CD14-positive monocyte (primary cell): ENCODE results near the gene POU6F2. TPM values are rescaled to one million over a fixed set of nuclear protein-coding genes. Genes with fewer than 3 reads are reported as not detected.

ENCODE experiments used
- DNase-seq, 3 donors: peaks; one replicate each; pipeline ENCODE4 v3.0.0-alpha.2; 2011 to 2022
- H2AFZ ChIP-seq: 2 replicates; pipeline ENCODE4 v1.6.0; 2012; ENCODE audit warnings: mild to moderate bottlenecking, low read depth, low read length, inconsistent platforms; ENCODE audit not compliant: insufficient read depth, poor library complexity, severe bottlenecking
- H3K27ac ChIP-seq, 2 donors: 1 replicate in 1 of 2; 2 replicates in 1 of 2; pipeline ENCODE4 v1.5.1; 2012 to 2013; ENCODE audit warnings: low read length in 2 of 2, control low read depth in 1 of 2, inconsistent platforms in 1 of 2, low read depth in 1 of 2, mild to moderate bottlenecking in 1 of 2
- H3K27me3 ChIP-seq, 2 donors: one replicate each; pipeline versions ENCODE4 v1.6.0 to v1.6.1; 2011 to 2013; ENCODE audit warnings: low read length in 2 of 2; ENCODE audit not compliant: control insufficient read depth in 2 of 2, insufficient read depth in 2 of 2
- H3K36me3 ChIP-seq, 2 donors: replicated peaks in 1 of 2; 1 replicate in 1 of 2; 2 replicates in 1 of 2; pipeline versions ENCODE4 v1.5.1 to v1.6.1; 2012 to 2013; ENCODE audit warnings: low read length in 2 of 2, control low read depth in 1 of 2, inconsistent platforms in 1 of 2, mild to moderate bottlenecking in 1 of 2; ENCODE audit not compliant: insufficient read depth in 2 of 2, control insufficient read depth in 1 of 2
- H3K4me1 ChIP-seq, 2 donors: 1 replicate in 1 of 2; 2 replicates in 1 of 2; pipeline versions ENCODE4 v1.5.1 to v1.6.1; 2012 to 2013; ENCODE audit warnings: low read length in 2 of 2, control low read depth in 1 of 2, inconsistent platforms in 1 of 2, mild to moderate bottlenecking in 1 of 2, moderate library complexity in 1 of 2; ENCODE audit not compliant: insufficient read depth in 2 of 2, control insufficient read depth in 1 of 2
- H3K4me2 ChIP-seq: replicated peaks from 2 replicates; pipeline ENCODE3; 2012; ENCODE audit warnings: low read length, moderate library complexity, mild to moderate bottlenecking; ENCODE audit not compliant: poor library complexity, severe bottlenecking; ENCODE audit errors: extremely low read depth
- H3K4me3 ChIP-seq, 3 experiments: fragments of 200-600 bp in 1 of 3; sonication (generic) in 1 of 3; replicated peaks in 1 of 3; 1 replicate in 2 of 3; 2 replicates in 1 of 3; pipeline ENCODE4 v1.5.1; 2011 to 2013; ENCODE audit warnings: low read length in 3 of 3, mild to moderate bottlenecking in 3 of 3, control low read depth in 2 of 3, low read depth in 2 of 3, inconsistent platforms in 1 of 3, moderate library complexity in 1 of 3
- H3K79me2 ChIP-seq: 2 replicates; pipeline ENCODE4 v1.6.0; 2012; ENCODE audit warnings: mild to moderate bottlenecking, control low read depth, inconsistent platforms, low read length, moderate library complexity; ENCODE audit not compliant: insufficient read depth
- H3K9ac ChIP-seq: 2 replicates; pipeline ENCODE4 v1.6.0; 2017; ENCODE audit warnings: low read length, mild to moderate bottlenecking; ENCODE audit not compliant: insufficient read depth, poor library complexity, severe bottlenecking
- H3K9me3 ChIP-seq, 2 donors: replicated peaks in 1 of 2; 1 replicate in 1 of 2; 2 replicates in 1 of 2; pipeline versions ENCODE4 v1.5.1 to v1.6.1; 2012 to 2013; ENCODE audit warnings: low read length in 2 of 2, control low read depth in 1 of 2; ENCODE audit not compliant: control insufficient read depth in 1 of 2, insufficient read depth in 1 of 2
- H4K20me1 ChIP-seq: 2 replicates; pipeline ENCODE4 v1.6.0; 2012; ENCODE audit warnings: mild to moderate bottlenecking, low read length, control low read depth, moderate library complexity; ENCODE audit not compliant: insufficient read depth
- H3K27ac Mint-ChIP-seq, 7 donors: one replicate each; pipeline ENCODE4 v1.8.0; 2020; ENCODE audit warnings: mild to moderate bottlenecking in 7 of 7, mixed read lengths in 7 of 7, moderate library complexity in 6 of 7, inconsistent platforms in 2 of 7
- H3K27me3 Mint-ChIP-seq, 3 donors: one replicate each; pipeline ENCODE4 v1.8.0; 2021 to 2022; ENCODE audit warnings: low read depth in 3 of 3, mild to moderate bottlenecking in 3 of 3, mixed read lengths in 3 of 3, moderate library complexity in 3 of 3, inconsistent platforms in 1 of 3
- H3K36me3 Mint-ChIP-seq, 2 donors: one replicate each; pipeline ENCODE4 v1.8.0; 2020; ENCODE audit warnings: mixed read lengths in 2 of 2, inconsistent platforms in 1 of 2, mild to moderate bottlenecking in 1 of 2
- H3K4me1 Mint-ChIP-seq: one replicate; pipeline ENCODE4 v1.8.0; 2020; ENCODE audit warnings: mild to moderate bottlenecking, mixed read lengths
- H3K4me3 Mint-ChIP-seq, 2 donors: one replicate each; pipeline ENCODE4 v1.8.0; 2020; ENCODE audit warnings: mild to moderate bottlenecking in 2 of 2, mixed read lengths in 2 of 2, moderate library complexity in 1 of 2
- H3K9me3 Mint-ChIP-seq, 7 donors: one replicate each; pipeline ENCODE4 v1.8.0; 2020 to 2022; ENCODE audit warnings: mixed read lengths in 7 of 7, mild to moderate bottlenecking in 6 of 7, moderate library complexity in 6 of 7, inconsistent platforms in 2 of 7
- CTCF ChIP-seq: fragments of 200-600 bp; IDR thresholded peaks from one replicate; pipeline ENCODE4 v1.8.0; 2022; ENCODE audit warnings: antibody characterized with exemption, mild to moderate bottlenecking
- WGBS: methylation state at CpG from one replicate; pipeline ENCODE4 v1.1.5; 2013; ENCODE audit warnings: missing lambda C conversion rate; ENCODE audit not compliant: insufficient coverage; 5-methylcytosine and 5-hydroxymethylcytosine counted together
- intact Hi-C, 2 donors: fragments of 100-400 bp; cut with micrococcal nuclease; formaldehyde crosslinking; loops; one replicate each; pipeline versions ENCODE4 v1.15.0 to v1.15.1; 2023
- polyA plus RNA-seq, 3 donors: library from polyadenylated mRNA; depleted of rRNA in 1 of 3; unstranded in 2 of 3; stranded (reverse) in 1 of 3; fragments of 300-500 nt in 2 of 3; fragments of >200 nt in 1 of 3; fragmentation: Illumina TruSeq in 2 of 3; gene quantifications; 1 replicate in 2 of 3; 2 replicates in 1 of 3; pipeline ENCODE4 v1.2.3, GENCODE V29; 2012 to 2021

POU6F2 gene
- polyA plus RNA-seq, 3 donors = not detected

GRCh38 chr7:38936641-38937040 lies 41.1 kb upstream of the POU6F2 start:
- Mint-ChIP-seq H3K4me1 (peaks cover 4% of the 10 kb centered on the region), H3K4me3 (no peak overlapping the region), H3K27me3 (peaks cover 0 to 4% (median 1%) of the 10 kb centered on the region in 3 donors), H3K9me3 (no peaks in the 10 kb centered on the region), H3K36me3 (no peaks in the 10 kb centered on the region), H3K27ac (no peak overlapping the region)
- H3K4me3 ChIP-seq = no peak overlapping the region
- H2AFZ ChIP-seq = no peak overlapping the region
- no peaks in the 10 kb centered on the region for H3K9me3 ChIP-seq
- H3K27ac ChIP-seq = no peak overlapping the region
- no peak for TF ChIP-seq CTCF
- H3K79me2 ChIP-seq = no peaks in the 10 kb centered on the region
- no peak overlapping the region for H3K9ac ChIP-seq
- no peaks in the 10 kb centered on the region for H3K27me3 ChIP-seq
- WGBS = no CpG with 5 or more reads among the region's 1 CpG
- no peaks in the 10 kb centered on the region for H3K4me1 ChIP-seq
- intact Hi-C loops = no loop called here
- DNase-seq = no peak
- H3K36me3 ChIP-seq = no peaks in the 10 kb centered on the region
- H4K20me1 ChIP-seq = no peaks in the 10 kb centered on the region
- no peak overlapping the region for H3K4me2 ChIP-seq

DNA sequence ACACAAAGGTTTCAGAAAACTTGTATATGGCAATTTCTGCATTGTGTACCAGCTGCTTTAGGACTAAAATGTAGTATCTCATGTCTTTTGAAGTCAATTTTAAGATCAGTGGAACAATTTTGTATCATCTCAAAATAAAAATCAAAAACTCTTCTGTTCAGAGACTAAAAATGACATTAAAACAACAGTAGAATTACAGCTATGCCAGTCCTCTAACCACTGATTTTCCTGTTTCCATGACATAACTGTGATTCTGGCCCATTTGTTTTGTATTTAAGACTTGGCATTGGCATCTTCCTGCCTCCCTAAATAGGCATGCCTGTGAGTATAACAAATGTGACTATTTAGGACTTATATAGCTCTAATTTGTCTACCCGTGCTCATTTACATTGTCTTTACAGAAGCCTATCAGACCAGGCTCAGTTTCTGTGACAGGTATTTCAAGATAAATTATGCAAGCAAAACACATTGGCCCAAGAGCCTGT lies 39.7 kb upstream of the POU6F2 start:
- no peak overlapping the region for H3K4me2 ChIP-seq
- no peaks in the 10 kb centered on the region for H3K4me1 ChIP-seq
- no peaks in the 10 kb centered on the region for H3K36me3 ChIP-seq
- no CpG with 5 or more reads among the region's 1 CpG for WGBS
- Mint-ChIP-seq H3K9me3 (peaks cover 0 to 3% (median 0%) of the 10 kb centered on the region in 7 donors), H3K27ac (no peak overlapping the region), H3K4me3 (no peak overlapping the region), H3K27me3 (peaks cover 0 to 4% (median 1%) of the 10 kb centered on the region in 3 donors), H3K36me3 (no peaks in the 10 kb centered on the region), H3K4me1 (no peaks in the 10 kb centered on the region)
- intact Hi-C loops = no loop called here
- no peak for DNase-seq
- no peaks in the 10 kb centered on the region for H3K27me3 ChIP-seq
- H4K20me1 ChIP-seq = no peaks in the 10 kb centered on the region
- H3K9me3 ChIP-seq = no peaks in the 10 kb centered on the region
- H3K4me3 ChIP-seq = no peak overlapping the region
- no peak overlapping the region for H2AFZ ChIP-seq
- no peak for TF ChIP-seq CTCF
- no peak overlapping the region for H3K27ac ChIP-seq
- H3K9ac ChIP-seq = no peak overlapping the region
- H3K79me2 ChIP-seq = no peaks in the 10 kb centered on the region
